ENCODE data around the gene ACVR1C. TPM values are rescaled to one million over a fixed set of nuclear protein-coding genes. Genes with fewer than 3 reads are reported as not detected.
A peak's percentile ranks its signal among the peaks of the same experiment; 100 is the strongest.
"Not testable (repeated sequence)": the region's sequence is repeated elsewhere in the genome, so short reads cannot be mapped to it uniquely, and the experiment has no call there.

Gene ACVR1C
- total RNA-seq, 1 experiment from 2014 or later: 2.1 TPM

DNA sequence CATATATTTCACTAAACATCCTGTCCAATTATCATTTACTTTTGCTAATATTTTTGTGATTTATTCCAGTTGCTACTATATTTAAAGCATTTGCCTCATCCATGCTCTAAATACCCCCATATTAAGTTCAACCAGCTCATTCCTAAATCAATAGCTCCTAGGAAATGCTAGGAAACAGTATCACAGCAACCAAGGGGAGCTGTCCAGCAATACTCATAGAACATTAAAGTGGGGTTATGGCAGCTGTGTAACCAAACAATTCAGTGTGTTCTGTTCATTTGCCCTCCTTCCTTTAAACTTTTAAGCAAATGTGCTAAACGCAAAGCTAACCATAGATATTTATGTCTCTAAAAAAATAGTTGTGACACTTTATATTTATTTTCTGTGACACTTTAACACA lies 41.1 kb downstream of the ACVR1C start:
- Mint-ChIP-seq H3K36me3 (ENCODE audit: insufficient read depth, unreplicated experiment) (no peaks in the 10 kb centered on the region), H3K4me3 (ENCODE audit: unreplicated experiment) (no peak overlapping the region), H3K27me3 (ENCODE audit: insufficient read depth, unreplicated experiment) (peaks cover 3% of the 10 kb centered on the region), H3K27ac (ENCODE audit: unreplicated experiment) (no peak overlapping the region), H3K4me1 (ENCODE audit: low read depth, unreplicated experiment) (no peaks in the 10 kb centered on the region), H3K9me3 (ENCODE audit: unreplicated experiment) (no peaks in the 10 kb centered on the region)
- no TSS peak for BruUV-seq (replicated peaks)
- H3K27me3 ChIP-seq (replicated peaks; ENCODE audit: control insufficient read depth, insufficient read depth, low read length): no peaks in the 10 kb centered on the region
- H3K4me3 ChIP-seq (ENCODE audit: low read depth, low read length): no peak overlapping the region
- DNase-seq: no peak
- H3K36me3 ChIP-seq (ENCODE audit: control insufficient read depth, insufficient read depth, low read length): no peaks in the 10 kb centered on the region
- CTCF ChIA-PET: no interaction called here
- POLR2A ChIA-PET: no interaction called here
- TF ChIP-seq, protein P1, sequence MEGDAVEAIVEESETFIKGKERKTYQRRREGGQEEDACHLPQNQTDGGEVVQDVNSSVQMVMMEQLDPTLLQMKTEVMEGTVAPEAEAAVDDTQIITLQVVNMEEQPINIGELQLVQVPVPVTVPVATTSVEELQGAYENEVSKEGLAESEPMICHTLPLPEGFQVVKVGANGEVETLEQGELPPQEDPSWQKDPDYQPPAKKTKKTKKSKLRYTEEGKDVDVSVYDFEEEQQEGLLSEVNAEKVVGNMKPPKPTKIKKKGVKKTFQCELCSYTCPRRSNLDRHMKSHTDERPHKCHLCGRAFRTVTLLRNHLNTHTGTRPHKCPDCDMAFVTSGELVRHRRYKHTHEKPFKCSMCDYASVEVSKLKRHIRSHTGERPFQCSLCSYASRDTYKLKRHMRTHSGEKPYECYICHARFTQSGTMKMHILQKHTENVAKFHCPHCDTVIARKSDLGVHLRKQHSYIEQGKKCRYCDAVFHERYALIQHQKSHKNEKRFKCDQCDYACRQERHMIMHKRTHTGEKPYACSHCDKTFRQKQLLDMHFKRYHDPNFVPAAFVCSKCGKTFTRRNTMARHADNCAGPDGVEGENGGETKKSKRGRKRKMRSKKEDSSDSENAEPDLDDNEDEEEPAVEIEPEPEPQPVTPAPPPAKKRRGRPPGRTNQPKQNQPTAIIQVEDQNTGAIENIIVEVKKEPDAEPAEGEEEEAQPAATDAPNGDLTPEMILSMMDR (IDR thresholded peaks at IDR 0.05; ENCODE audit: insufficient read depth in 1 of 2, low read depth in 1 of 2, low read length in 1 of 2, severe bottlenecking in 1 of 2, unreplicated experiment in 1 of 2): no peak
- no peaks in the 10 kb centered on the region; the same call in 1 of the 2 replicates for H3K9me3 ChIP-seq
- intact Hi-C loops (cut with micrococcal nuclease; ENCODE audit: unreplicated experiment): no loop called here
- H3K4me1 ChIP-seq: no peaks in the 10 kb centered on the region

DNA sequence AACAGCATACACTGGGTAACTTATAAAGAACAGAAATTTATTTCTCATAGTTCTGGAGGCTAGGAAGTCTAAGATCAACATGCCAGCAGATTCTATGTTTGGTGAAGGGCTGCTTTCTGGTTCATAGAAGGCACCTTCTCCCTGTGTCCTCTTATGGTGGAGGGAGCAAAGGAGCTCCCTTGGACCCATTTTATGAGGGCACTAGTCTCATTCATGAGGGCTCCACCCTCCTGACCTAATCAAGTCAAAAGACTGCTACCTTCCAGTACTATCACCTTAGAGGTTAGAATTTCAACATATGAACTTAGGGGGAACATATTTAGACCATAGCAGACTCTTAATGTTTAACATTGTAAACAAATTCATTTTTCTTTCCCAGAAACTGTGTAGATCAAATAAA lies 54.5 kb downstream of the ACVR1C start:
- no peak for DNase-seq
- H3K36me3 ChIP-seq (ENCODE audit: control insufficient read depth, insufficient read depth, low read length): no peaks in the 10 kb centered on the region
- CTCF ChIA-PET: no interaction called here
- no peak overlapping the region for H3K4me3 ChIP-seq (ENCODE audit: low read depth, low read length)
- no peaks in the 10 kb centered on the region for H3K27me3 ChIP-seq (replicated peaks; ENCODE audit: control insufficient read depth, insufficient read depth, low read length)
- Mint-ChIP-seq H3K27ac (ENCODE audit: unreplicated experiment) (no peak overlapping the region), H3K9me3 (ENCODE audit: unreplicated experiment) (no peaks in the 10 kb centered on the region), H3K27me3 (ENCODE audit: insufficient read depth, unreplicated experiment) (peaks cover 3% of the 10 kb centered on the region), H3K4me1 (ENCODE audit: low read depth, unreplicated experiment) (no peaks in the 10 kb centered on the region), H3K4me3 (ENCODE audit: unreplicated experiment) (no peak overlapping the region), H3K36me3 (ENCODE audit: insufficient read depth, unreplicated experiment) (no peaks in the 10 kb centered on the region)
- POLR2A ChIA-PET: no interaction called here
- BruUV-seq (replicated peaks): no TSS peak
- H3K9me3 ChIP-seq: no peaks in the 10 kb centered on the region
- TF ChIP-seq, protein P1 (IDR thresholded peaks at IDR 0.05; ENCODE audit: insufficient read depth in 1 of 2, low read depth in 1 of 2, low read length in 1 of 2, severe bottlenecking in 1 of 2, unreplicated experiment in 1 of 2): no peak
- intact Hi-C loops (cut with micrococcal nuclease; ENCODE audit: unreplicated experiment): no loop called here
- no peaks in the 10 kb centered on the region for H3K4me1 ChIP-seq

DNA sequence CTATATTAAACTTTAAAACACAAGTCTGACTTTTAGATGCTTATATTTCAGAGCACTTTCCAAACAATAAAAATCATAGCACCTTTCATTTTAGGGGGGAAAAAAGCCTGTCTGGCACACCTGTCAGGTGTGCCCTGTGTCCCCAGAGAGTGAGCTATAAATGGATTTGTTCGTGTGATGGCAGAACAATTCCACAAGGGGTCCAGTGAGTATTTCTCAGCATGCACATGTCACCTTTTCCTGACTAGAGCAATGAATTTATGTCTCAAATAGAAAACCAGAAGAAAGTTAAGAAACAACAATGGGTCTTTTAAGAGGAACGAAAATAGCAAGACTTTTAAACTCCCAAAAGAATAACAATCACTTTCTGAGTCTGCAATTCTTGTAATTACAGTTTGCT lies 55.9 kb downstream of the ACVR1C start:
- Histone ChIP-seq H3K27me3 (replicated peaks; ENCODE audit: control insufficient read depth, insufficient read depth, low read length) (no peaks in the 10 kb centered on the region), H3K9me3 (no peaks in the 10 kb centered on the region), H3K4me3 (ENCODE audit: low read depth, low read length) (no peak overlapping the region), H3K36me3 (ENCODE audit: control insufficient read depth, insufficient read depth, low read length) (no peaks in the 10 kb centered on the region), H3K4me1 (no peaks in the 10 kb centered on the region)
- H3K27ac Mint-ChIP-seq (ENCODE audit: unreplicated experiment): no peak overlapping the region
- H3K36me3 Mint-ChIP-seq (ENCODE audit: insufficient read depth, unreplicated experiment): no peaks in the 10 kb centered on the region
- TF ChIP-seq, protein P1 (IDR thresholded peaks at IDR 0.05; ENCODE audit: insufficient read depth in 1 of 2, low read depth in 1 of 2, low read length in 1 of 2, severe bottlenecking in 1 of 2, unreplicated experiment in 1 of 2): peak; percentile 33 to 48
- H3K9me3 Mint-ChIP-seq (ENCODE audit: unreplicated experiment): no peaks in the 10 kb centered on the region
- BruUV-seq (replicated peaks): no TSS peak
- POLR2A ChIA-PET: no interaction called here
- no peaks in the 10 kb centered on the region for H3K27me3 Mint-ChIP-seq (ENCODE audit: insufficient read depth, unreplicated experiment)
- DNase-seq: peak in 1 of 2 experiments; percentile 18
- H3K4me1 Mint-ChIP-seq (ENCODE audit: low read depth, unreplicated experiment): no peaks in the 10 kb centered on the region
- H3K4me3 Mint-ChIP-seq (ENCODE audit: unreplicated experiment): no peak overlapping the region
- intact Hi-C loops (cut with micrococcal nuclease; ENCODE audit: unreplicated experiment): no loop called here
- CTCF ChIA-PET: interaction anchor here (0.5 to 1.0 kb wide), 2 partner anchors 270 to 295 kb away, joined by 3 to 5 read pairs; no protein-coding TSS in a partner anchor

DNA sequence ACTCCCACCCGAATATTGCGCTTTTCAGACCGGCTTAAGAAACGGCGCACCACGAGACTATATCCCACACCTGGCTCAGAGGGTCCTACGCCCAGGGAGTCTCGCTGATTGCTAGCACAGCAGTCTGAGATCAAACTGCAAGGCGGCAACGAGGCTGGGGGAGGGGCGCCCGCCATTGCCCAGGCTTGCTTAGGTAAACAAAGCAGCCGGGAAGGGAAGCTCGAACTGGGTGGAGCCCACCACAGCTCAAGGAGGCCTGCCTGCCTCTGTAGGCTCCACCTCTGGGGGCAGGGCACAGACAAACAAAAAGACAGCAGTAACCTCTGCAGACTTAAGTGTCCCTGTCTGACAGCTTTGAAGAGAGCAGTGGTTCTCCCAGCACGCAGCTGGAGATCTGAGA lies 62.0 kb downstream of the ACVR1C start:
- H3K36me3 ChIP-seq (ENCODE audit: control insufficient read depth, insufficient read depth, low read length); H3K4me1 Mint-ChIP-seq (ENCODE audit: low read depth, unreplicated experiment); intact Hi-C loops (cut with micrococcal nuclease; ENCODE audit: unreplicated experiment); H3K27me3 Mint-ChIP-seq (ENCODE audit: insufficient read depth, unreplicated experiment); CTCF ChIA-PET; H3K4me1 ChIP-seq; H3K9me3 ChIP-seq; H3K27me3 ChIP-seq (replicated peaks; ENCODE audit: control insufficient read depth, insufficient read depth, low read length); H3K36me3 Mint-ChIP-seq (ENCODE audit: insufficient read depth, unreplicated experiment): not testable (repeated sequence)
- POLR2A ChIA-PET: interaction anchor here (0.5 kb wide), 1 partner anchor 56 kb away, joined by 16 read pairs; no protein-coding TSS in a partner anchor
- Mint-ChIP-seq H3K9me3 (ENCODE audit: unreplicated experiment) (peaks cover 12% of the 10 kb centered on the region), H3K27ac (ENCODE audit: unreplicated experiment) (peak overlapping the region; percentile 66), H3K4me3 (ENCODE audit: unreplicated experiment) (peak overlapping the region; percentile 69)
- DNase-seq: peak; percentile 35 to 66
- TSS peak; percentile 37 for BruUV-seq (replicated peaks)
- peak overlapping the region; percentile 23; the same call in 1 of the 2 replicates for H3K4me3 ChIP-seq (ENCODE audit: low read depth, low read length)

DNA sequence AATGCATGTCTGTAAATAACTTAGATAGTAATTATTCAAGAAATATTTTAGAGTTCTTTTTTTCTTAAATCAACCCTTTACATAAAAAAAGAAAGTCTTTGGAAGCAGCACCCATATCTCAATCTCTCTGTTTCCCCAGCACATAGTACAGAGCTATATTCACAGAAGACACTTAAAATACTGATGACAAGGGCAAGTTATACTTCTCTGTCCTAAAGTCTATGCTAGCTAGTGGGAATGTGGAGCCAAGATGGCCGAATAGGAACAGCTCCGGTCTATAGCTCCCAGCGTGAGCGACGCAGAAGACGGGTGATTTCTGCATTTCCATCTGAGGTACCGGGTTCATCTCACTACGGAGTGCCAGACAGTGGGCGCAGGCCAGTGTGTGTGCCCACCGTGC lies 62.6 kb downstream of the ACVR1C start:
- peaks cover 12% of the 10 kb centered on the region for H3K9me3 Mint-ChIP-seq (ENCODE audit: unreplicated experiment)
- BruUV-seq (replicated peaks): TSS peak; percentile 54
- H3K27me3 Mint-ChIP-seq (ENCODE audit: insufficient read depth, unreplicated experiment); H3K4me1 Mint-ChIP-seq (ENCODE audit: low read depth, unreplicated experiment); CTCF ChIA-PET; H3K36me3 Mint-ChIP-seq (ENCODE audit: insufficient read depth, unreplicated experiment); H3K27me3 ChIP-seq (replicated peaks; ENCODE audit: control insufficient read depth, insufficient read depth, low read length); intact Hi-C loops (cut with micrococcal nuclease; ENCODE audit: unreplicated experiment); H3K36me3 ChIP-seq (ENCODE audit: control insufficient read depth, insufficient read depth, low read length); H3K4me1 ChIP-seq; DNase-seq; POLR2A ChIA-PET; H3K9me3 ChIP-seq: not testable (repeated sequence)
- peak overlapping the region; percentile 69 for H3K4me3 Mint-ChIP-seq (ENCODE audit: unreplicated experiment)
- H3K27ac Mint-ChIP-seq (ENCODE audit: unreplicated experiment): peak overlapping the region; percentile 66
- H3K4me3 ChIP-seq (ENCODE audit: low read depth, low read length): peak overlapping the region; percentile 23

Measured in Caco-2 (cell line).